ENCODE results near the gene AGBL1. TPM values are rescaled to one million over a fixed set of nuclear protein-coding genes. Genes with fewer than 3 reads are reported as not detected.

AGBL1 gene
- total and polyA plus RNA-seq, 2 donors (not counting 3 experiments of a cell fraction or from before 2014, with no cell fraction given): not detected

- peaks cover 2% of the 10 kb centered on the region for H3K9me3 ChIP-seq (replicated peaks; ENCODE audit: control insufficient read depth, insufficient read depth, low read length)
- DNase-seq (ENCODE audit: low read depth, low spot score) (no peak), FAIRE-seq (no peak)
- no peak overlapping the region for H2AFZ ChIP-seq (ENCODE audit: low read depth, low read length)
- no peaks in the 10 kb centered on the region for H3K4me1 ChIP-seq (ENCODE audit: control insufficient read depth, extremely low read depth, insufficient read depth, low read length)
- no peaks in the 10 kb centered on the region for H3K9me1 ChIP-seq (replicated peaks; ENCODE audit: control insufficient read depth, extremely low read depth, insufficient read depth, low read length)
- ChIA-PET CTCF (no interaction called here), POLR2A (no interaction called here)
- H4K20me1 ChIP-seq (replicated peaks; ENCODE audit: control insufficient read depth, extremely low read depth, insufficient read depth, low read length): no peaks in the 10 kb centered on the region
- intact Hi-C loops (cut with micrococcal nuclease) (no loop called here), dilution Hi-C loops (cut with MboI; ENCODE audit: extremely low pct_ligation_motif_present, low sequenced_read_pairs) (no loop called here)
- no peak overlapping the region for H3K27ac ChIP-seq (ENCODE audit: insufficient read depth, low read depth, low read length)
- BruUV-seq (replicated peaks): no TSS peak
- no peaks in the 10 kb centered on the region for H3K36me3 ChIP-seq (ENCODE audit: control insufficient read depth in 2 of 2, extremely low read depth in 1 of 2, insufficient read depth in 2 of 2, low read length in 2 of 2)
- H3K9ac ChIP-seq (replicated peaks; ENCODE audit: extremely low read depth, insufficient read depth, low read length): no peak overlapping the region
- H3K27me3 ChIP-seq (ENCODE audit: control insufficient read depth in 2 of 2, insufficient read depth in 2 of 2, low read length in 2 of 2): no peaks in the 10 kb centered on the region
- H3K79me2 ChIP-seq (ENCODE audit: control insufficient read depth, insufficient read depth, low read length): no peaks in the 10 kb centered on the region
- H3K4me3 ChIP-seq (replicated peaks in 1 of 3; ENCODE audit: insufficient read depth in 1 of 3, low read depth in 1 of 3, low read length in 3 of 3): no peak overlapping the region
- TF ChIP-seq, protein P1, sequence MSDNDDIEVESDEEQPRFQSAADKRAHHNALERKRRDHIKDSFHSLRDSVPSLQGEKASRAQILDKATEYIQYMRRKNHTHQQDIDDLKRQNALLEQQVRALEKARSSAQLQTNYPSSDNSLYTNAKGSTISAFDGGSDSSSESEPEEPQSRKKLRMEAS (IDR thresholded peaks at IDR 0.05; ENCODE audit: insufficient read depth, insufficient read length): no peak
- TF ChIP-seq, protein P2, sequence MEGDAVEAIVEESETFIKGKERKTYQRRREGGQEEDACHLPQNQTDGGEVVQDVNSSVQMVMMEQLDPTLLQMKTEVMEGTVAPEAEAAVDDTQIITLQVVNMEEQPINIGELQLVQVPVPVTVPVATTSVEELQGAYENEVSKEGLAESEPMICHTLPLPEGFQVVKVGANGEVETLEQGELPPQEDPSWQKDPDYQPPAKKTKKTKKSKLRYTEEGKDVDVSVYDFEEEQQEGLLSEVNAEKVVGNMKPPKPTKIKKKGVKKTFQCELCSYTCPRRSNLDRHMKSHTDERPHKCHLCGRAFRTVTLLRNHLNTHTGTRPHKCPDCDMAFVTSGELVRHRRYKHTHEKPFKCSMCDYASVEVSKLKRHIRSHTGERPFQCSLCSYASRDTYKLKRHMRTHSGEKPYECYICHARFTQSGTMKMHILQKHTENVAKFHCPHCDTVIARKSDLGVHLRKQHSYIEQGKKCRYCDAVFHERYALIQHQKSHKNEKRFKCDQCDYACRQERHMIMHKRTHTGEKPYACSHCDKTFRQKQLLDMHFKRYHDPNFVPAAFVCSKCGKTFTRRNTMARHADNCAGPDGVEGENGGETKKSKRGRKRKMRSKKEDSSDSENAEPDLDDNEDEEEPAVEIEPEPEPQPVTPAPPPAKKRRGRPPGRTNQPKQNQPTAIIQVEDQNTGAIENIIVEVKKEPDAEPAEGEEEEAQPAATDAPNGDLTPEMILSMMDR (IDR thresholded peaks at IDR 0.05; ENCODE audit: extremely low read depth in 1 of 2, insufficient read depth in 1 of 2, low read depth in 1 of 2, low read length in 2 of 2): no peak
- TF ChIP-seq EZH2 (IDR thresholded peaks at IDR 0.05; ENCODE audit: borderline replicate concordance, low read depth, low read length, severe bottlenecking) (no peak), POLR2AphosphoS5 (IDR thresholded peaks at IDR 0.05; ENCODE audit: insufficient read depth, low read depth, low read length) (no peak), JUN (IDR thresholded peaks at IDR 0.05; ENCODE audit: borderline replicate concordance, insufficient read depth, insufficient read length, low read depth) (no peak), MYC (IDR thresholded peaks at IDR 0.05; ENCODE audit: low read depth, low read length) (no peak), FOS (IDR thresholded peaks at IDR 0.05; ENCODE audit: borderline replicate concordance, insufficient read depth, low read length) (no peak), POLR2A (IDR thresholded peaks at IDR 0.05; ENCODE audit: low read depth, low read length) (no peak), GATA2 (IDR thresholded peaks at IDR 0.05; ENCODE audit: insufficient read depth, insufficient read length, low read depth, low read length) (no peak)
- H3K4me2 ChIP-seq (ENCODE audit: insufficient read depth, low read length): no peak overlapping the region
Observed at GRCh38 chr15:86654501-86654900, 574.8 kb downstream of the AGBL1 start.

Measured in endothelial cell of umbilical vein (primary cell).